SK-N-MC (cell line): ENCODE data around the gene TYRP1.

Source experiments
- EZH2 ChIP-seq: fragments of 200-600 bp; sonication (generic); IDR thresholded peaks from one replicate; pipeline ENCODE4 v1.6.1; 2017; ENCODE audit warnings: antibody characterized with exemption
- FOXP2 ChIP-seq: optimal IDR thresholded peaks from 2 replicates; pipeline ENCODE3; 2011; ENCODE audit warnings: mild to moderate bottlenecking, moderate library complexity; ENCODE audit not compliant: insufficient read depth; ENCODE audit errors: extremely low read length, control extremely low read depth
- POLR2AphosphoS5 ChIP-seq: IDR thresholded peaks from 2 replicates; pipeline ENCODE4 v1.6.1; 2012; ENCODE audit warnings: mild to moderate bottlenecking, low read depth, low read length, borderline replicate concordance

DNA sequence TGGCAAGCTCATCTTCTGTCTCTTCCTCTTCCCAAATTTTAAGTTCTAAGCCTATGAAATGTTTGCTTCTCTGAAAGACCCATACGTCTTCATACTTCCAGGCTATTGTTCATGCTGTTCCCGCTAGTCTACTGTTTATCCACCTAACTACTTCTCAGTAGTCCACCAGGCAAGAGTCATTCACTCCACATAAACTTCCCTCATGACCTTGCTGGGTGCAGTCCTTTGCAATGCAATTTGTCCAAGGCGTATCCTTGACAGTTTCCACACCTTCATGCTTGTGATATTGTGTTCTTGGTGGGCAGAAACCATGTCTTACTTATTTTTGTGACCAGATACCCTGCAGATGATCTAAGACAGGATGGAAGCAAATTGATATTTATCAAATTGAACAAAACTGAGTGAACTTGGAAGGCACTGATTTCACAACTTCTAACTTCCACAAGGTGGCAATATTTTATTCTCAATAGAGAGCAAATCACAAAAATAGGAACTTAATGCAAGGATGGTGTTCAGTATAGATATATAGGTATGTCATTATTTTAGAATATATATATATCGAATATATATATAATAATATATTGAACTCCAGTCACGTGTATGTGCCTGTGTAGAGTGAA, 30.3 kb downstream of the TYRP1 start:
- TF ChIP-seq EZH2 (no peak), POLR2AphosphoS5 (no peak), FOXP2 (no peak)
